Measurements from ENCODE around the gene KIAA1328.
"Not testable (repeated sequence)": the region's sequence is repeated elsewhere in the genome, so short reads cannot be mapped to it uniquely, and the experiment has no call there.

The KIAA1328 gene

GRCh38 chr18:37162551-37162950, 333.6 kb downstream of the KIAA1328 start:
- CTCF ChIA-PET, result interaction anchor here (0.7 kb wide), 1 partner anchor 166 kb away, joined by 3 read pairs; no protein-coding TSS in a partner anchor

GRCh38 chr18:37163119-37163518, 334.2 kb downstream of the KIAA1328 start:
- H3K27ac ChIP-seq, result no peak overlapping the region
- CTCF ChIA-PET, result no interaction called here

More at GRCh38 chr18:37162551-37162950, 333.6 kb downstream of the KIAA1328 start:
- TF ChIP-seq CTCF (conservative IDR thresholded peaks at IDR 0.05; ENCODE audit: low read depth), result no peak
- DNase-seq (ENCODE audit: low spot score), result no peak
- H3K27ac ChIP-seq, result no peak overlapping the region
- POLR2A ChIA-PET (ENCODE audit: low non-redundant PET), result no interaction called here

GRCh38 chr18:37166491-37166890, 337.6 kb downstream of the KIAA1328 start:
- no peak for TF ChIP-seq CTCF (conservative IDR thresholded peaks at IDR 0.05; ENCODE audit: low read depth)
- POLR2A ChIA-PET (ENCODE audit: low non-redundant PET), result no interaction called here

More at GRCh38 chr18:37163119-37163518, 334.2 kb downstream of the KIAA1328 start:
- POLR2A ChIA-PET (ENCODE audit: low non-redundant PET), result no interaction called here
- no peak for TF ChIP-seq CTCF (conservative IDR thresholded peaks at IDR 0.05; ENCODE audit: low read depth)
- no peak for DNase-seq (ENCODE audit: low spot score)

GRCh38 chr18:37166966-37167365, 338.0 kb downstream of the KIAA1328 start:
- H3K27ac ChIP-seq; DNase-seq (ENCODE audit: low spot score); POLR2A ChIA-PET (ENCODE audit: low non-redundant PET): not testable (repeated sequence)
- CTCF ChIA-PET, result interaction anchor here (0.6 kb wide), 1 partner anchor 14 kb away, joined by 4 read pairs; no protein-coding TSS in a partner anchor

More at GRCh38 chr18:37166491-37166890, 337.6 kb downstream of the KIAA1328 start:
- H3K27ac ChIP-seq, result no peak overlapping the region
- CTCF ChIA-PET, result no interaction called here
- DNase-seq (ENCODE audit: low spot score), result no peak

- CTCF ChIA-PET, result no interaction called here
- POLR2A ChIA-PET (ENCODE audit: low non-redundant PET), result no interaction called here
Observed at GRCh38 chr18:37170984-37171383, 342.1 kb downstream of the KIAA1328 start.

GRCh38 chr18:37173384-37173783, 344.5 kb downstream of the KIAA1328 start:
- ChIA-PET POLR2A (ENCODE audit: low non-redundant PET) (no interaction called here), CTCF (interaction anchor here (0.6 kb wide), 1 partner anchor 85 kb away, joined by 3 read pairs; no protein-coding TSS in a partner anchor)
- DNase-seq (ENCODE audit: low spot score), result no peak
- no peak overlapping the region for H3K27ac ChIP-seq
- TF ChIP-seq CTCF (conservative IDR thresholded peaks at IDR 0.05; ENCODE audit: low read depth), result no peak

More at GRCh38 chr18:37170984-37171383, 342.1 kb downstream of the KIAA1328 start:
- TF ChIP-seq CTCF (conservative IDR thresholded peaks at IDR 0.05; ENCODE audit: low read depth), result no peak
- DNase-seq (ENCODE audit: low spot score), result no peak
- no peak overlapping the region for H3K27ac ChIP-seq

- no peak for TF ChIP-seq CTCF (conservative IDR thresholded peaks at IDR 0.05; ENCODE audit: low read depth)
- ChIA-PET POLR2A (ENCODE audit: low non-redundant PET) (no interaction called here), CTCF (interaction anchor here (0.6 kb wide), 1 partner anchor 74 kb away, joined by 3 read pairs; no protein-coding TSS in a partner anchor)
- DNase-seq (ENCODE audit: low spot score), result no peak
- H3K27ac ChIP-seq, result no peak overlapping the region
Observed at GRCh38 chr18:37175727-37176620, 347.0 kb downstream of the KIAA1328 start.
